Cerebellar nuclear complex (tissue), 1 donor: Measurements from ENCODE around the gene LUC7L3.
"Not testable (repeated sequence)": the region's sequence is repeated elsewhere in the genome, so short reads cannot be mapped to it uniquely, and the experiment has no call there.

Experiments used
- DNase-seq, 2 experiments: peaks; one replicate each; lab custom pipeline; 2025; lab: John Stamatoyannopoulos, UW

The LUC7L3 gene

DNA sequence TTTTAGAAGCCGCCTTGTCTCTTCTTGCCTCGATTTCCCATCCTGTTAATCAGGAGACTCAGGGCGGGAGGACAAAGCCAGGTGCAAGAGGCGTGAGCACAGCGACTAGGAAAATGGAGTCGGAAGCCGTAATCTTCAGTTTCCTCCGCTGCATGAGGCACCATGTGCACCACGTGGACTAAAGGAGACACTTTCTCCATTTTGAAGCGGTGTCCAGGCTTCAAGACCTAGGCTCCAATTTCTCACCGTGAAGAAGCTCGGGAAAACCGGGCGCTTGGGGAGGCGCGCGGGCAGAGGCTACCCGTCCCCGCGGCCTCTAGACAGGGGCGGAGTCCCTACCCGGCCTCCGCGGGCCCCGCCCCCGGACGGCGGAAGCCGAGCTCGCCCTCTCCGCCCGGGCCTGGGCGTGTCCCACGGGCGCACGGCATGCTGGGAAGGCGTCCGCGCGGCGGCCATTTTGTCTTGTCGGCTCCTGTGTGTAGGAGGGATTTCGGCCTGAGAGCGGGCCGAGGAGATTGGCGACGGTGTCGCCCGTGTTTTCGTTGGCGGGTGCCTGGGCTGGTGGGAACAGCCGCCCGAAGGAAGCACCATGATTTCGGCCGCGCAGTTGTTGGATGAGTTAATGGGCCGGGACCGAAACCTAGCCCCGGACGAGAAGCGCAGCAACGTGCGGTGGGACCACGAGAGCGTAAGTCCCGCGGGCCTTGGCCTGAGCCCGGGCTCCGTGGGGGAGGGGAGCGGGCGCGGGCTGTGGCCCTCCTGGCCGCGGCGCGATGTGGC is at the start of gene LUC7L3:
TSS of gene LUC7L3 (plus strand) at position 460 of the 780 bp plus-strand sequence. CDS start at position 590, 130 bp downstream.
- peak; percentile 22 to 71 for DNase-seq

- DNase-seq, result no peak
These were observed 47.3 kb upstream of the LUC7L3 start for GRCh38 chr17:50672071-50672470.

DNA sequence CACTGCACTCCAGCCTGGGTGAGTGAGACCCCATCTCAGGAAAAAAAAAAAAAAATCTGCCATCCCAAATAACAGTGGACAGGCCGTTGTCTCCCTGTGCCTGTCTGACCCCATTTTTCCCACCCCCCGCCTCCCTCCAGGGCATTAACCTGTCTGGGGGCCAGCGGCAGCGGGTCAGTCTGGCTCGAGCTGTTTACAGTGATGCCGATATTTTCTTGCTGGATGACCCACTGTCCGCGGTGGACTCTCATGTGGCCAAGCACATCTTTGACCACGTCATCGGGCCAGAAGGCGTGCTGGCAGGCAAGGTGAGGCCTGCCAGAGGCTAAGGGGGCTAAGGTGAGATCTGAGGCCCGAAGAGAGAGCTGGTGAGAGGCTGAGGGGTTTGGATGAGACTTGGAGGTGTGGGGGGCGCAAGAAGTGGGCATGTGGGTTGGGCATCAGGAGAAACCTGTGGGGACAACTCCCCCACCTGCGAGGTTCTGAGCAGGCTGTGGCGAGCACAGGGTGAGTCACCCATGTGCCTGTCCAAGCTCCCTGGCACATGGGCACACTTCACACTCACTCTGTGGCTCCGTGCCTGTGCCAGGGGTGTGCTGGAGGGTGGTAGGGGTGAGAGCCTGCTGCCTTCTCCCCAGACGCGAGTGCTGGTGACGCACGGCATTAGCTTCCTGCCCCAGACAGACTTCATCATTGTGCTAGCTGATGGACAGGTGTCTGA is 46.4 kb upstream of the LUC7L3 start:
- no peak for DNase-seq

DNA sequence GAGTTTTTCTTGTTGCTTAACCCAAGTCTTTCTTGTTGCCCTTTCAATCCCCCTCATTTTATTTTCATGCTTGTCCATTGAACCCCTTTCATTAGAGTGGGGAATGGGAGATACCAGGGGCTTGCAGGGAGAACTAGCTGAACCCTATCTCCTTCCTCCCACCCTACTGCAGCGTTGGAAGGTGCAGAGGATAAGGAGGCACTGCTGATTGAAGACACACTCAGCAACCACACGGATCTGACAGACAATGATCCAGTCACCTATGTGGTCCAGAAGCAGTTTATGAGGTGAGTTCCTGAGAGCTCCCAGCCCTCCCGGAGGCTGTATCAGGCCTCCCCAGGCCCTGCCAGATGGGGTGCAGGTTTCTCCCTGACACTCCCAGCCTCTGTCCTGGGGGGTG is 44.2 kb upstream of the LUC7L3 start:
- DNase-seq, result no peak

DNA sequence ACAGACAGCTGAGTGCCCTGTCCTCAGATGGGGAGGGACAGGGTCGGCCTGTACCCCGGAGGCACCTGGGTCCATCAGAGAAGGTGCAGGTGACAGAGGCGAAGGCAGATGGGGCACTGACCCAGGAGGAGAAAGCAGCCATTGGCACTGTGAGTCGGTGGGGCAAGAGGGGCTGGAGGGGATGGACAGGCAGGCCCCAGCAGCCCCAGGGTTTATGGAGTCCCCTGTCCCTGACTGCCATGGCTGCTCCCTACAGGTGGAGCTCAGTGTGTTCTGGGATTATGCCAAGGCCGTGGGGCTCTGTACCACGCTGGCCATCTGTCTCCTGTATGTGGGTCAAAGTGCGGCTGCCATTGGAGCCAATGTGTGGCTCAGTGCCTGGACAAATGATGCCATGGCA is 43.8 kb upstream of the LUC7L3 start:
- DNase-seq, result peak; percentile 68 to 92

DNA sequence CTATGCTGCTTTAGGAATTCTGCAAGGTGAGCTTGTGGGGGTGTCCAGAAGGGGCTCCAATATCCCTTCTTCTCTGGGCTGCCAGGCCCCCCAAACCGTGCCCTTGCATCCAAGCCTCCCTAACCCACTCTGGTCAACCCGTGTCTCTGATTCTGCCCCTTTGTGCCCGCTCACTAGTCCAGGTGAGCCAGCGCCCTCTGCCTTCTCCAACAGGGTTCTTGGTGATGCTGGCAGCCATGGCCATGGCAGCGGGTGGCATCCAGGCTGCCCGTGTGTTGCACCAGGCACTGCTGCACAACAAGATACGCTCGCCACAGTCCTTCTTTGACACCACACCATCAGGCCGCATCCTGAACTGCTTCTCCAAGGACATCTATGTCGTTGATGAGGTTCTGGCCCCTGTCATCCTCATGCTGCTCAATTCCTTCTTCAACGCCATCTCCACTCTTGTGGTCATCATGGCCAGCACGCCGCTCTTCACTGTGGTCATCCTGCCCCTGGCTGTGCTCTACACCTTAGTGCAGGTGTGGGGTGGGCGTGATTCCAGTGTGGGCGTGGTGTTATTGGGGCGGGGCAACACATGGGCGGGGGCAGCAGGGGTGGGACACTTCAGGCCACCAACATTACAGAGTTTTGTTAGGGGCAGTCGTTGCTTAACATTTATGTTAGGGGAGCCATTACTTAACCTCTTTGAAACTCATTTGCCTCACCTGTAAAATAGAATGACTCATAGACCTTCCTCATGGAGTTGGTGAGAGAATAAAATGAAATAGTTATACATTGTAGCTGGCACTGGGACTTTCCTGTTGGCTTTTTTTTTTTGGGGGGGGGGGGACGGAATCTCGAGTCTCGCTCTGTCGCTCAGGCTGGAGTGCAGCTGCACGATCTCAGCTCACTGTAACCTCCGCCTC is 43.1 kb upstream of the LUC7L3 start:
- no peak for DNase-seq

- DNase-seq, result no peak
These were observed 41.5 kb upstream of the LUC7L3 start for GRCh38 chr17:50677851-50678375.

GRCh38 chr17:50679008-50679544 is 40.3 kb upstream of the LUC7L3 start:
- DNase-seq, result no peak

DNA sequence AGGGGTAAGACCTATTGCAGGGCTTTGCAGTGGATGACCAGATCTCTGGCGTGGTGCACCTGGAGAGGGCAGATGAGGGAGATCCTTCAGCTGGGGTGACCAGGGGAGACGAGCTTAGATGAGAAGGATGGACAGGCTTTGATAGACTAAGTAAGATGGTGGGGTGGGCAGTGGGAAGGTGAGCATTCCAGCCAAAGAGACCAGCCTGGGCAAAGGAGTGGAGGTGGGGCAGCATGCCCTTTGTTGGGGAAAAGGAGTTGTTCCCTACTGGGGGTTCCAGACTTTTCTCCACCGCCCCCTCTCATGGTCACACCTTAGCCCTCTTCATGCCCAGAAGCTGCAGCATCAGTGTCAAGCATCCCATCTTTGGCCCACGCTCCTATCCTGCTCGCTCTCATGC is 39.3 kb upstream of the LUC7L3 start:
- no peak for DNase-seq

GRCh38 chr17:50680543-50681262 is 38.7 kb upstream of the LUC7L3 start:
- not testable (repeated sequence) for DNase-seq

DNA sequence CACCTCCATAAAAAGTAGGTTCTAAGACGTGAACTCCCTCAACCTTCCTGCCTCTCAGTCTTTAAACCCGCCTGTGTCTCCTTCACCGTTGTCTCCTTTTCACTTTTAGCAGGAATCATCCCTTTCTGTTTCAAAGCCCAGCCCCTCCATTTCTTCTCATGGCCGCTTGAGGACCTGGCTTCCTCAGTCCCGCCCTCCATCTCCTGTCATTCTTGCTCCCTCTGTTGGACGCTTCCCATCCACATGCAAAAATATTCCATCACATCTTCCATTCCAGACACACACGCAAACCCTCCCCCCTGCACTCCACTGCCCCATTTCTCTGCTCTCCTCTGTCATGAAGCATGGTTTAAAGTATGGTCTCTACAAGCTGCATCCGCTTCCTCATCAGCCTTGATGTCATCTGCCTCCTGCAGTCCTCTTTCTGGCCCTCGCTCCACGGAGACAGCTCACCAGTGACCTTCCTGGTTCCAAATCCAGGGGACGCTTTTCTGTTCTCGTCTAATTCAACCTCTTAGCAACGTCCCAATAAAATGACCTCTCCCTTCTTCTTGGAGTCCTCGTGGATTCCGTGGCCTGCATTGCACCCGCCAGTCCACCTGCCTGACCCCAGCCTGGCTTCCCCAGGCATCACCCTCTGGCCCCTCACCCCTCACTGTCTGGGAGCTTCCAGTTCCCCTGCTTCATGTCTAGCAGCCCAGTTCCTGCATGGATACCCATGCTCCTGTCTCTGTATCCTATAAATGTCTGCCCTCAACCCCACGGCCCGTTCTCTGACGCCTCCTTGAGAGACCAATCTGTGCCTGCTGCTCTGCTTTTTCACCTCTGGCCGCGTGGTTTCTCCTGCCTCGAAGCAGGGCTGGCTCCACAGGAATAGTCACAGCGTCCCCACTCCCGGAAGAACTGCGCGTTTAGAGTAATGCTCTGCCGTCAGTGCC is 37.9 kb upstream of the LUC7L3 start:
- no peak for DNase-seq

DNA sequence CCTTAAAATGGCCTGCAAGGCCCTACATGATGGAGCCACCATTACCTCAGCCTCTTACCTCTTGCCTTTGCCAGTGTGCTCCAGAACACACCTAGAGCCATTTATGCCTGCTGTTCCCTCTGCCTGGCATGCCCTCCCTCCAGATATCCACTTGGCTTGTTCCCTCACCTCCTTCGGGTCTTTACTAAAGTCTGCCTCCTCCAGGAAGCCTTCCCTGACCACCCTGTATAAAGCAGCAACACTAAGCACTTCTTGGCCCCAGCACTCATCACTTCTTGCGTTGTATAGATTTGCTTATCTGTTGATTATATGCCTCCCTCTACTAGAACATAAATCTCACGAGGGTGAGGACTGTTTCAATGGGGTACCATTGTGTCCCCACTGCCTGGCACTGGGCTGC is 37.0 kb upstream of the LUC7L3 start:
- DNase-seq, result no peak

- no peak for DNase-seq
These were observed 36.5 kb upstream of the LUC7L3 start for GRCh38 chr17:50682938-50683337.

GRCh38 chr17:50683434-50684287 is 35.7 kb upstream of the LUC7L3 start:
- no peak for DNase-seq

DNA sequence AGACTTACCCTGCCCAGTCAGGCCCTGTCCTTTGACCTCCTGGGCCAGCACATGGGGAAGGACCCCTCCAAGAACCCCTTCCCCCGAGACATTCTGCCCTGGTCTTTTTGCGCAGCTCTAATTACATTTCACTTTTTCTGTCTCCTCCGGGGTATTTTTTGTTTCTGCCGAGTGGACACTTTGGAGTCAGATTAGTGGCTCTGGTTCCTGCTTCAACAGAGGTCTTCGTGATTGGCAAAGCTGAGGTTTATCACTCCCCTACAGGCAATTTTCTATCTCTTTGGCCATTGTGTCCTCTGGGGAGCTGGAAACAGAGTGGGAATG is 35.2 kb upstream of the LUC7L3 start:
- DNase-seq, result no peak

DNA sequence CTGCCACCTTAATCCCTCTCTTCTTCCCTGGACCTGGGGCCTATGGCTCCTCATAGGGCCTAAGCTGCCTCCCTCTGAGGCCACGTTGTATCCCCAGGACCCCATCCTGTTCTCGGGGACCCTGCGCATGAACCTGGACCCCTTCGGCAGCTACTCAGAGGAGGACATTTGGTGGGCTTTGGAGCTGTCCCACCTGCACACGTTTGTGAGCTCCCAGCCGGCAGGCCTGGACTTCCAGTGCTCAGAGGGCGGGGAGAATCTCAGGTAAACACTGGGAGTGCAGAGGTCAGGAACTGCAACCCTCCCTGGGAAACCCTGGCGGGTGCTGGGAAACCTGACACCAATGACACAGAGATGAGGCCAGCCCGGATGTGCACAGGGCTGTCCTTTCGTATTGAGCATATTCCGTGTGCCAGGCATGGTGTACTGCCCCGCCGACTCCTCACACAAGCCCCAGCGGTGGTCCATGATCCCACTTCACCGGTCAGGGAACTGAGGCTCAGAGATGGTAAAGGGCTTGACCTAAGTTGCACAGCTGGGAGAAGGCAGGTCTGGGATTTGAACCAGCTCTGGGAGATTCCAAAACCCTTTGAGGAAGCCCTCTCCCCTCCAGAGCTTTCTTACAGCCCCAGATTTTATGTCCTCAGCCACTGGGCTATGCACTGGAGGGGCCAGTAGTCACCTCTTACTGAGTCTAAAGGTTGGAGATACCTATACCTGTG is 34.6 kb upstream of the LUC7L3 start:
- DNase-seq, result no peak

DNA sequence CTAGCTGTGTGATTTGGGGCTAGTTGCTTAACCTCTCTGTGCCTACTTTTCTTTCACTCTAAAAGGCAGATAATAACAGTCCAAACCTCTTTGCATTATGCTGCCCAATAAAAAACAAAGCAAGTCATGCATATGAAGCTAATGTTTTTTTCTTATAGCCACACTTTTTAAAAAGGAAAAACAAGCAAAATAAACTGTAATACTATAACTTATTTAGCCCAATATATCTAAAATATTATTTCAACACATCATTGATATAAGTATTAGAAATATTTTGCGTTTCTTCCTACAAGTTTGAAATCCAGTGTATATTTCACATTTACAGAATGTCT is 34.1 kb upstream of the LUC7L3 start:
- no peak for DNase-seq

DNA sequence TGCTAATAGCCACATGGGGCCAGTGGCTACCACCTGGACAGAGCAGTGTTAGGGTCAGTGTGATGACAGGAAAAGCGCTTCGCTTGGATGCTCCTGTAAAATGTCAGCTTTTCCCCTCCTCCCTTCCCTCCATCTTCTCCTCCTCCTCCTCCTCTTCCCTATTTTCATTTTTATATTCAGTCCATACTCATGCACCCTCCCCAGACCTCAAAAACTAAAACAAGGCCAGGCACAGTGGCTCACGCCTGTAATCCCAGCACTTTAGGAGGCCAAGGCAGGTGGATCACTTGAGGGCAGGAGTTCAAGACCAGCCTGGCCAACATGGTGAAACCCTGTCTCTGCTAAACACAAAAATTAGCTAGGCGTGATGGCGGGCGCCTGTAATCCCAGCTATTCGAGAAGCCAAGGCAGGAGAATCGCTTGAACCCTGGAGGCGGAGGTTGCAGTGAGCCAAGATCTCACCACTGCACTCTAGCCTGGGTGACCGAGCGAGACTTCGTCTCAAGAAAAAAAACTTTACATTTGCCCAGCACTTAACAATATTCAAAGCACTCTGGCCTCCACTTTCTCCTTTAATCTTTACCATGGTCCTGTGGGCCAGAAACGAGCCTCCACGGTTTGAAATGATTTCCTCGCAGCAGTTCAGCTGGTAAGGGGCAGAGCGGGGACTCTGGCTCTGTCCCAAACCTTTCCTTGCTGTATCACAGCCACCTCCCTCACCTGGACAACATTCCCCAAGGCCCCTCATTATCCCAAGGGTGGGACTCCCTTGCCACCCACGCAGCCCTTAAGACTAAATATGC is 33.5 kb upstream of the LUC7L3 start:
- no peak for DNase-seq
